HepG2 (cell line): ENCODE data around the gene LMAN2.

ENCODE experiments used
- CEBPZ ChIP-seq: IDR thresholded peaks from 2 replicates; pipeline ENCODE4 v1.6.1; 2012; ENCODE audit warnings: low read length, improper control_type of control experiment
- CTCF ChIP-seq: sonication (generic); formaldehyde crosslinking; IDR thresholded peaks from 2 replicates; pipeline ENCODE4 v1.5.0; 2020; ENCODE audit warnings: mild to moderate bottlenecking, missing genetic modification reagents, moderate library complexity
- FIP1L1 ChIP-seq: fragments of 200-400 bp; formaldehyde crosslinking; IDR thresholded peaks from 2 replicates; pipeline ENCODE4 v1.6.1; 2018; ENCODE audit warnings: low read depth, mild to moderate bottlenecking, low read length, moderate library complexity, borderline replicate concordance; ENCODE audit not compliant: insufficient read depth
- LCORL ChIP-seq, 2 experiments: fragments of 450-650 bp in 1 of 2; sonication (generic) in 1 of 2; formaldehyde crosslinking in 1 of 2; IDR thresholded peaks; 2 replicates each; pipeline versions ENCODE4 v1.5.0 to v1.6.1; 2017 to 2020; ENCODE audit warnings: antibody characterized with exemption in 1 of 2, missing genetic modification reagents in 1 of 2
- REST ChIP-seq, 2 experiments: IDR thresholded peaks; 2 replicates each; pipeline ENCODE4 v1.6.1; 2011 to 2012; ENCODE audit warnings: low read length in 2 of 2, borderline replicate concordance in 1 of 2, low read depth in 1 of 2, mild to moderate bottlenecking in 1 of 2, moderate library complexity in 1 of 2
- RFX5 ChIP-seq: IDR thresholded peaks from 2 replicates; pipeline ENCODE4 v1.6.1; 2011; ENCODE audit warnings: low read depth, low read length, improper control_type of control experiment
- TBL1XR1 ChIP-seq: fragments of 150-350 bp; IDR thresholded peaks from 2 replicates; pipeline ENCODE4 v1.6.1; 2014; ENCODE audit warnings: borderline replicate concordance, low read length; ENCODE audit not compliant: partially characterized antibody
- ZBTB26 ChIP-seq: IDR thresholded peaks from 2 replicates; pipeline ENCODE4 v1.6.1; 2016; ENCODE audit warnings: missing compliant biosample characterization, missing genetic modification reagents, borderline replicate concordance

GRCh38 chr5:177363565-177363964, 12.1 kb upstream of the LMAN2 start:
- no peak for TF ChIP-seq CTCF (CRISPR knock-in tag)
- TF ChIP-seq CEBPZ = no peak
- no peak for TF ChIP-seq RFX5
- TF ChIP-seq LCORL (IDR thresholded peaks at IDR 0.05) = no peak
- no peak for TF ChIP-seq LCORL (CRISPR knock-in tag; IDR thresholded peaks at IDR 0.05)
- no peak for TF ChIP-seq ZBTB26 (CRISPR knock-in tag)
- no peak for TF ChIP-seq REST (IDR thresholded peaks at IDR 0.05; ENCODE audit: borderline replicate concordance in 1 of 2, low read depth in 1 of 2, low read length in 2 of 2)
- no peak for TF ChIP-seq TBL1XR1
- no peak for TF ChIP-seq FIP1L1
